ENCODE results near the gene GCNT2. TPM values are rescaled to one million over a fixed set of nuclear protein-coding genes. Genes with fewer than 3 reads are reported as not detected.

GCNT2 gene
- total and polyA plus RNA-seq, 2 of the 8 experiments (the other 6 are each of a cell fraction or from before 2014, with no cell fraction given): 19.3 to 52.5 TPM

DNA sequence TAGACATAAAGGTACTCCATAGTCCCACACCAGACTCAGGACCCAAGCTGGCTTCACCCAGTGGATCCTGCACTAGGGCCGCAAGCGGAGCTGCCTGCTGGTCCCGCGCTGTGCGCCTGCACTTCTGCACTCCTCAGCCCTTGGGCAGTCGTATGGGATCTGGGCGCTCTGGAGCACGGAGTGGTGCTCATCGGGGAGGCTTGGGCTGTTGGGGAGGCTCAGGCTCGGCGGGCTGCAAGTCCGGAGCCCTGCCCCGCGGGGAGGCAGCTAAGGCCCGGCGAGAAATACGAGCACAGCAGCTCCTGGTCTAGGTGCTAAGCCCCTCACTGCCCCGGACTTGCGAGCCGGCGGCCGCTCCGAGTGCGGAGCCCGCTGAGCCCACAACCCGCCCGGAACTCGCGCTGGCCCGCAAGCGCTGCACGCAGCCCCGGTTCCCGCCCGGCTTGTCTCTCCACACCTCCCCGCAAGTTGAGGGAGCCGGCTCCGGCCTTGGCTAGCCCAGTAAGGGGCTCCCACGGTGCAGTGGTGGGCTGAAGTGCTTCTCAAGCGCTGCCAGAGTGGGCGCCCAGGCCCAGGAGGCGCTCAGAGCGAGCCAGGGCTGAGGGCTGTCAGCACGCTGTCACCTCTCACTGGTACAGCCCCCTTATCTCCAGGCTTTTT, 33.4 kb upstream of the GCNT2 start:
- CTCF ChIA-PET (ENCODE audit: partially characterized antibody): interaction anchor here (1.0 to 4.2 kb wide), 13 partner anchors 9 to 250 kb away, joined by 3 to 37 read pairs (median 3); no protein-coding TSS in a partner anchor
- no peaks in the 10 kb centered on the region for H3K36me3 ChIP-seq (ENCODE audit: control insufficient read depth in 2 of 4, insufficient read depth in 4 of 4, low read length in 3 of 4)
- no peak overlapping the region for H3K27ac ChIP-seq (ENCODE audit: low read depth, low read length)
- 32% methylated on average over 25 of the region's 44 CpGs; no CpG with 5 or more reads in 1 of the 2 experiments for WGBS, 2 experiments (ENCODE audit: extremely low coverage in 1 of 2, insufficient coverage in 1 of 2, insufficient read length in 1 of 2, insufficient replicate concordance in 2 of 2, low coverage in 1 of 2, low lambda C conversion rate in 2 of 2, missing lambda C conversion rate in 1 of 2)
- no peaks in the 10 kb centered on the region for H4K20me1 ChIP-seq (replicated peaks in 1 of 2; ENCODE audit: control insufficient read depth in 1 of 2, insufficient read depth in 2 of 2, low read length in 2 of 2)
- no peak overlapping the region for H2BK5ac ChIP-seq (ENCODE audit: low read depth, low read length)
- 0 out of 2 replicates have a peak overlapping the region, but pooled peaks have one; percentile 32 for H2BK15ac ChIP-seq (ENCODE audit: low read length)
- no peaks in the 10 kb centered on the region for H3K79me1 ChIP-seq (ENCODE audit: low read depth, low read length)
- peaks cover 0 to 8% (median 1%) of the 10 kb centered on the region in 4 experiments; a peak in 4 of 7 replicates for H3K27me3 ChIP-seq (replicated peaks in 1 of 4; ENCODE audit: control insufficient read depth in 3 of 4, extremely low read depth in 1 of 4, insufficient read depth in 3 of 4, low read length in 3 of 4)
- no peak overlapping the region for H3K18ac ChIP-seq (ENCODE audit: extremely low read depth, low read length)
- no peak overlapping the region; a peak in 1 of 7 replicates for H3K9ac ChIP-seq (replicated peaks in 1 of 4; ENCODE audit: extremely low read depth in 1 of 4, low read depth in 3 of 4, low read length in 3 of 4)
- no peaks in the 10 kb centered on the region; a peak in 1 of 7 replicates for H3K4me1 ChIP-seq (replicated peaks in 1 of 4; ENCODE audit: control insufficient read depth in 3 of 4, insufficient read depth in 4 of 4, low read length in 3 of 4)
- H3K4ac ChIP-seq (replicated peaks; ENCODE audit: insufficient read length, low read depth, low read length): no peak overlapping the region
- POLR2A ChIA-PET (ENCODE audit: partially characterized antibody): interaction anchor here (1.1 to 1.3 kb wide), 3 partner anchors 12 to 172 kb away, joined by 3 to 5 read pairs (median 4); no protein-coding TSS in a partner anchor
- no peaks in the 10 kb centered on the region for H3K79me2 ChIP-seq (ENCODE audit: control insufficient read depth in 1 of 2, insufficient read depth in 2 of 2, low read length in 2 of 2)
- peaks cover 0 to 4% of the 10 kb centered on the region in 2 experiments; a peak in 2 of 4 replicates for H3K9me3 ChIP-seq (ENCODE audit: insufficient read depth in 2 of 2, low read depth in 1 of 2, low read length in 1 of 2)
- H3K4me2 ChIP-seq (ENCODE audit: insufficient read depth in 1 of 2, low read depth in 2 of 2, low read length in 2 of 2): peak overlapping the region; percentile 51 to 61
- H4K8ac ChIP-seq (ENCODE audit: extremely low read depth, insufficient read depth, low read length): peak overlapping the region; percentile 65; the same call in 1 of the 2 replicates
- no peaks in the 10 kb centered on the region for H3K23me2 ChIP-seq (ENCODE audit: low read depth, low read length)
- no peak overlapping the region for H4K91ac ChIP-seq (replicated peaks; ENCODE audit: insufficient read length, low read length)
- H2BK12ac ChIP-seq (ENCODE audit: low read depth, low read length): no peak overlapping the region
- peak overlapping the region; percentile 13 to 54 (median 18); a peak in 7 of 8 replicates for H3K4me3 ChIP-seq (ENCODE audit: extremely low read depth in 1 of 4, insufficient read depth in 2 of 4, low read depth in 3 of 4, low read length in 4 of 4)
- H2AFZ ChIP-seq (ENCODE audit: low read length): peak overlapping the region; percentile 81; the same call in 1 of the 2 replicates
- FAIRE-seq: no peak
- no peak overlapping the region for H2BK120ac ChIP-seq (replicated peaks; ENCODE audit: low read depth, low read length)
- no peak overlapping the region for H2BK20ac ChIP-seq (ENCODE audit: low read length)
- no peak overlapping the region for H3K23ac ChIP-seq (ENCODE audit: insufficient read length)
- H4K5ac ChIP-seq (ENCODE audit: insufficient read length, low read depth, low read length): no peak overlapping the region
- H2AK5ac ChIP-seq (ENCODE audit: low read depth, low read length): no peak overlapping the region
- no peak overlapping the region for H3K56ac ChIP-seq (replicated peaks; ENCODE audit: insufficient read length, low read depth, low read length)
- H3K14ac ChIP-seq (ENCODE audit: insufficient read length): no peak overlapping the region
- DNase-seq (ENCODE audit: low read depth in 1 of 2, low spot score in 2 of 2): peak; percentile 25 to 58
- TF ChIP-seq MAFK (IDR thresholded peaks at IDR 0.05; ENCODE audit: low read depth, low read length) (no peak), SP1 (IDR thresholded peaks at IDR 0.05; ENCODE audit: low read depth, low read length) (0 out of 2 replicates have a peak, but pooled peaks have one; percentile 3), KDM5A (IDR thresholded peaks at IDR 0.05; ENCODE audit: low read length) (no peak), BACH1 (IDR thresholded peaks at IDR 0.05; ENCODE audit: low read length) (no peak), CBX5 (IDR thresholded peaks at IDR 0.05; ENCODE audit: low read depth, low read length) (no peak)
